Uterine smooth muscle cell (primary cell): ENCODE measurements around the gene CCDC13. TPM values are rescaled to one million over a fixed set of nuclear protein-coding genes. Genes with fewer than 3 reads are reported as not detected.

Experiments used
- total RNA-seq: library from RNA; depleted of rRNA; stranded (reverse); fragments of >200 nt; gene quantifications from 2 replicates; pipeline ENCODE4 v1.2.3, GENCODE V29; 2014

The CCDC13 gene
- total RNA-seq = 0.33 and 0.62 TPM in 2 replicates

GRCh38 chr3:42772670-42773408 is at the start of gene CCDC13:
TSS of gene CCDC13 (minus strand) at chr3:42773253. CDS start at chr3:42758345, 14,908 bp downstream.

GRCh38 chr3:42809202-42809601 is 36.1 kb upstream of the CCDC13 start, which contains the start of gene ACKR2:
TSS of gene ACKR2 (plus strand) at chr3:42809445. CDS start at chr3:42864503, 55,058 bp downstream.

GRCh38 chr3:42804106-42804830 is 31.2 kb upstream of the CCDC13 start, which contains the start of gene HIGD1A:
TSS of gene HIGD1A (minus strand) at chr3:42804490. CDS start at chr3:42794253, 10,237 bp downstream.

Other genes starting within 250 kb of the CCDC13 start
- gene SEC22C, start 191.3 kb downstream of the CCDC13 start, total RNA-seq = 78.5 and 91.5 TPM in 2 replicates
- 14.9 and 19.7 TPM in 2 replicates for gene SS18L2, start 182.4 kb downstream of the CCDC13 start, total RNA-seq
- gene NKTR, start 172.6 kb downstream of the CCDC13 start, total RNA-seq = 68.1 and 83.8 TPM in 2 replicates
- 24.0 and 33.1 TPM in 2 replicates for gene ZBTB47, start 119.6 kb downstream of the CCDC13 start, total RNA-seq
- not detected in 2 replicates for gene KLHL40, start 87.7 kb downstream of the CCDC13 start, total RNA-seq
- not detected in 2 replicates for gene HHATL, start 70.5 kb downstream of the CCDC13 start, total RNA-seq
- gene HIGD1A, start 31.2 kb upstream of the CCDC13 start, total RNA-seq = 145 and 241 TPM in 2 replicates
- 0.22 and 0.37 TPM in 2 replicates for gene ACKR2, start 36.2 kb upstream of the CCDC13 start, total RNA-seq
- gene CYP8B1, start 102.6 kb upstream of the CCDC13 start, total RNA-seq = under 0.01 TPM in 1 of 2 replicates, not detected in the other
- 1.9 and 2.4 TPM in 2 replicates for gene ZNF662, start 132.9 kb upstream of the CCDC13 start, total RNA-seq
- 2.2 and 3.9 TPM in 2 replicates for gene GASK1A, start 206.1 kb upstream of the CCDC13 start, total RNA-seq